Measurements from ENCODE around the gene TEX38.

GRCh38 chr1:46630719-46631118 is 40.9 kb upstream of the TEX38 start:
- TF ChIP-seq POLR2AphosphoS5 (IDR thresholded peaks at IDR 0.05) (no peak), POLR2A (IDR thresholded peaks at IDR 0.05) (no peak), EP300 (IDR thresholded peaks at IDR 0.05) (no peak)
- TF ChIP-seq, protein P1, sequence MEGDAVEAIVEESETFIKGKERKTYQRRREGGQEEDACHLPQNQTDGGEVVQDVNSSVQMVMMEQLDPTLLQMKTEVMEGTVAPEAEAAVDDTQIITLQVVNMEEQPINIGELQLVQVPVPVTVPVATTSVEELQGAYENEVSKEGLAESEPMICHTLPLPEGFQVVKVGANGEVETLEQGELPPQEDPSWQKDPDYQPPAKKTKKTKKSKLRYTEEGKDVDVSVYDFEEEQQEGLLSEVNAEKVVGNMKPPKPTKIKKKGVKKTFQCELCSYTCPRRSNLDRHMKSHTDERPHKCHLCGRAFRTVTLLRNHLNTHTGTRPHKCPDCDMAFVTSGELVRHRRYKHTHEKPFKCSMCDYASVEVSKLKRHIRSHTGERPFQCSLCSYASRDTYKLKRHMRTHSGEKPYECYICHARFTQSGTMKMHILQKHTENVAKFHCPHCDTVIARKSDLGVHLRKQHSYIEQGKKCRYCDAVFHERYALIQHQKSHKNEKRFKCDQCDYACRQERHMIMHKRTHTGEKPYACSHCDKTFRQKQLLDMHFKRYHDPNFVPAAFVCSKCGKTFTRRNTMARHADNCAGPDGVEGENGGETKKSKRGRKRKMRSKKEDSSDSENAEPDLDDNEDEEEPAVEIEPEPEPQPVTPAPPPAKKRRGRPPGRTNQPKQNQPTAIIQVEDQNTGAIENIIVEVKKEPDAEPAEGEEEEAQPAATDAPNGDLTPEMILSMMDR (IDR thresholded peaks at IDR 0.05), result no peak
